Thyroid gland (tissue), 4 donors: Measurements from ENCODE around the gene KRT76. TPM values are rescaled to one million over a fixed set of nuclear protein-coding genes. Genes with fewer than 3 reads are reported as not detected.
"Not testable (repeated sequence)": the region's sequence is repeated elsewhere in the genome, so short reads cannot be mapped to it uniquely, and the experiment has no call there.

Experiments
- DNase-seq, 2 donors: peaks; one replicate each; pipeline ENCODE4 v3.0.0-alpha.2; 2019
- H3K27ac ChIP-seq, 3 donors: fragments of 200-600 bp; sonication (generic); 1 replicate in 2 of 3; 2 replicates in 1 of 3; pipeline ENCODE4 v1.5.1; 2016 to 2019; ENCODE audit warnings: mild to moderate bottlenecking in 1 of 3, moderate library complexity in 1 of 3
- H3K27me3 ChIP-seq: fragments of 200-600 bp; sonication (generic); one replicate; pipeline ENCODE4 v1.5.1; 2019
- H3K36me3 ChIP-seq, 2 donors: fragments of 200-600 bp; sonication (generic); one replicate each; pipeline ENCODE4 v1.5.1; 2016 to 2019
- H3K4me1 ChIP-seq, 2 donors: fragments of 200-600 bp; sonication (generic); one replicate each; pipeline ENCODE4 v1.5.1; 2017 to 2019
- H3K4me3 ChIP-seq, 3 donors: fragments of 200-600 bp; sonication (generic); replicated peaks in 1 of 3; 1 replicate in 2 of 3; 2 replicates in 1 of 3; pipeline ENCODE4 v1.5.1; 2016; ENCODE audit warnings: mild to moderate bottlenecking in 1 of 3
- H3K9me3 ChIP-seq: fragments of 200-600 bp; sonication (generic); one replicate; pipeline ENCODE4 v1.5.1; 2017
- CTCF ChIP-seq, 6 experiments: fragments of 200-600 bp in 3 of 6; fragments of 450-650 bp in 3 of 6; sonication (generic) in 3 of 6; IDR thresholded peaks; one replicate each; pipeline ENCODE4 v1.5.1; 2016 to 2019; ENCODE audit warnings: antibody characterized with exemption in 6 of 6, mild to moderate bottlenecking in 2 of 6, inconsistent platforms in 1 of 6, moderate library complexity in 1 of 6
- POLR2A ChIP-seq, 2 donors: fragments of 450-650 bp; IDR thresholded peaks; one replicate each; pipeline ENCODE4 v1.6.1; 2017; ENCODE audit warnings: antibody characterized with exemption in 2 of 2, mild to moderate bottlenecking in 2 of 2, moderate library complexity in 1 of 2
- WGBS, 2 donors: methylation state at CpG; one replicate each; pipeline ENCODE4 v1.1.5; 2017; 5-methylcytosine and 5-hydroxymethylcytosine counted together
- intact Hi-C: fragments of 100-400 bp; cut with DNase I; formaldehyde crosslinking; loops from one replicate; pipeline ENCODE4 v1.15.1; 2023
- total RNA-seq, 4 donors: library from RNA; depleted of rRNA; stranded (reverse); fragments of >200 nt; gene quantifications; one replicate each; pipeline ENCODE4 v1.2.3, GENCODE V29; 2016

Gene KRT76
- total RNA-seq, 4 donors from 2014 or later: not detected

- intact Hi-C loops: no loop called here
Measured at GRCh38 chr12:52765702-52766101, 11.4 kb downstream of the KRT76 start.

GRCh38 chr12:52763991-52764390 lies 13.2 kb downstream of the KRT76 start:
- H3K27ac ChIP-seq: no peak overlapping the region
- intact Hi-C loops: no loop called here
- 84 to 86% methylated on average over 2 of the region's 2 CpGs for WGBS, 2 donors
- TF ChIP-seq CTCF (IDR thresholded peaks at IDR 0.05): no peak
- no peak for TF ChIP-seq POLR2A (IDR thresholded peaks at IDR 0.05)
- no peak for DNase-seq
- no peaks in the 10 kb centered on the region for H3K9me3 ChIP-seq
- no peaks in the 10 kb centered on the region for H3K36me3 ChIP-seq
- H3K27me3 ChIP-seq: no peaks in the 10 kb centered on the region
- H3K4me3 ChIP-seq: no peak overlapping the region
- H3K4me1 ChIP-seq: no peaks in the 10 kb centered on the region

More at GRCh38 chr12:52765702-52766101, 11.4 kb downstream of the KRT76 start:
- DNase-seq: no peak
- H3K9me3 ChIP-seq: no peaks in the 10 kb centered on the region
- TF ChIP-seq POLR2A (IDR thresholded peaks at IDR 0.05) (no peak), CTCF (IDR thresholded peaks at IDR 0.05) (no peak)
- no peak overlapping the region for H3K4me3 ChIP-seq
- H3K27ac ChIP-seq: no peak overlapping the region
- H3K36me3 ChIP-seq: no peaks in the 10 kb centered on the region
- no peaks in the 10 kb centered on the region for H3K4me1 ChIP-seq
- H3K27me3 ChIP-seq: no peaks in the 10 kb centered on the region
- 64 to 82% methylated on average over 1 of the region's 1 CpG for WGBS, 2 donors

- H3K4me3 ChIP-seq: no peak overlapping the region
- TF ChIP-seq CTCF (IDR thresholded peaks at IDR 0.05) (no peak), POLR2A (IDR thresholded peaks at IDR 0.05) (no peak)
- no peaks in the 10 kb centered on the region for H3K36me3 ChIP-seq
- no peaks in the 10 kb centered on the region for H3K9me3 ChIP-seq
- DNase-seq: no peak
- no peak overlapping the region for H3K27ac ChIP-seq
- no peaks in the 10 kb centered on the region for H3K4me1 ChIP-seq
- no peaks in the 10 kb centered on the region for H3K27me3 ChIP-seq
- 76 to 84% methylated on average over 9 of the region's 9 CpGs for WGBS, 2 donors
- intact Hi-C loops: no loop called here
Measured at GRCh38 chr12:52763036-52763659, 14.0 kb downstream of the KRT76 start.

GRCh38 chr12:52761802-52762201 lies 15.3 kb downstream of the KRT76 start:
- Histone ChIP-seq H3K27ac (no peak overlapping the region), H3K4me3 (no peak overlapping the region), H3K36me3 (no peaks in the 10 kb centered on the region), H3K4me1 (no peaks in the 10 kb centered on the region), H3K9me3 (no peaks in the 10 kb centered on the region), H3K27me3 (no peaks in the 10 kb centered on the region)
- DNase-seq: no peak
- 70 to 90% methylated on average over 2 of the region's 2 CpGs for WGBS, 2 donors
- intact Hi-C loops: no loop called here
- no peak for TF ChIP-seq POLR2A (IDR thresholded peaks at IDR 0.05)
- no peak for TF ChIP-seq CTCF (IDR thresholded peaks at IDR 0.05)

GRCh38 chr12:52761218-52761617 lies 15.9 kb downstream of the KRT76 start:
- H3K27ac ChIP-seq, DNase-seq, H3K9me3 ChIP-seq, H3K4me1 ChIP-seq, H3K27me3 ChIP-seq, H3K36me3 ChIP-seq, intact Hi-C loops, H3K4me3 ChIP-seq: not testable (repeated sequence)
- WGBS, 2 donors: 80 to 85% methylated on average over 8 of the region's 8 CpGs

GRCh38 chr12:52760623-52761022 lies 16.5 kb downstream of the KRT76 start:
- no peak for TF ChIP-seq CTCF (IDR thresholded peaks at IDR 0.05)
- TF ChIP-seq POLR2A (IDR thresholded peaks at IDR 0.05): no peak

More at GRCh38 chr12:52760623-52761022, 16.5 kb downstream of the KRT76 start:
- intact Hi-C loops: no loop called here
- Histone ChIP-seq H3K4me3 (no peak overlapping the region), H3K27me3 (no peaks in the 10 kb centered on the region), H3K36me3 (no peaks in the 10 kb centered on the region), H3K9me3 (no peaks in the 10 kb centered on the region), H3K4me1 (no peaks in the 10 kb centered on the region), H3K27ac (no peak overlapping the region)
- no peak for DNase-seq
